Mammary epithelial cell (primary cell): ENCODE results near the gene ADI1.

Source experiments
- EZH2 ChIP-seq: IDR thresholded peaks from 2 replicates; pipeline ENCODE4 v1.6.1; 2012; ENCODE audit warnings: low read length, inconsistent platforms, borderline replicate concordance
- TF ChIP-seq, protein P1 (sequence below), 2 donors: IDR thresholded peaks in 1 of 2; conservative IDR thresholded peaks in 1 of 2; 2 replicates each; pipeline ENCODE4 v1.5.1; 2011 to 2012; ENCODE audit warnings: inconsistent platforms in 2 of 2, low read length in 2 of 2, mild to moderate bottlenecking in 2 of 2, control low read depth in 1 of 2, low read depth in 1 of 2; ENCODE audit not compliant: insufficient read depth in 1 of 2; ENCODE audit errors: extremely low read depth in 1 of 2

GRCh38 chr2:3565117-3565516, 45.8 kb upstream of the ADI1 start:
- TF ChIP-seq, protein P1, sequence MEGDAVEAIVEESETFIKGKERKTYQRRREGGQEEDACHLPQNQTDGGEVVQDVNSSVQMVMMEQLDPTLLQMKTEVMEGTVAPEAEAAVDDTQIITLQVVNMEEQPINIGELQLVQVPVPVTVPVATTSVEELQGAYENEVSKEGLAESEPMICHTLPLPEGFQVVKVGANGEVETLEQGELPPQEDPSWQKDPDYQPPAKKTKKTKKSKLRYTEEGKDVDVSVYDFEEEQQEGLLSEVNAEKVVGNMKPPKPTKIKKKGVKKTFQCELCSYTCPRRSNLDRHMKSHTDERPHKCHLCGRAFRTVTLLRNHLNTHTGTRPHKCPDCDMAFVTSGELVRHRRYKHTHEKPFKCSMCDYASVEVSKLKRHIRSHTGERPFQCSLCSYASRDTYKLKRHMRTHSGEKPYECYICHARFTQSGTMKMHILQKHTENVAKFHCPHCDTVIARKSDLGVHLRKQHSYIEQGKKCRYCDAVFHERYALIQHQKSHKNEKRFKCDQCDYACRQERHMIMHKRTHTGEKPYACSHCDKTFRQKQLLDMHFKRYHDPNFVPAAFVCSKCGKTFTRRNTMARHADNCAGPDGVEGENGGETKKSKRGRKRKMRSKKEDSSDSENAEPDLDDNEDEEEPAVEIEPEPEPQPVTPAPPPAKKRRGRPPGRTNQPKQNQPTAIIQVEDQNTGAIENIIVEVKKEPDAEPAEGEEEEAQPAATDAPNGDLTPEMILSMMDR (conservative IDR thresholded peaks at IDR 0.05 in 1 of 2, IDR thresholded peaks at IDR 0.05 in 1 of 2; ENCODE audit: extremely low read depth in 1 of 2, insufficient read depth in 1 of 2, low read depth in 1 of 2, low read length in 2 of 2) = no peak
- no peak for TF ChIP-seq EZH2
